NCI-H1436 (cell line): Measurements from ENCODE around the gene RPL6.
"Not testable (repeated sequence)": the region's sequence is repeated elsewhere in the genome, so short reads cannot be mapped to it uniquely, and the experiment has no call there.

Experiments
- DNase-seq: peaks from one replicate; lab custom pipeline; 2025; lab: John Stamatoyannopoulos, UW

RPL6 gene

GRCh38 chr12:112419297-112420133, 10.1 kb upstream of the RPL6 start:
- DNase-seq: no peak

GRCh38 chr12:112418608-112419296, 9.3 kb upstream of the RPL6 start, which contains the start of gene PTPN11:
TSS of gene PTPN11 (plus strand) at chr12:112418947. CDS start at chr12:112419112, 165 bp downstream.
- peak; percentile 66 for DNase-seq

GRCh38 chr12:112418273-112418607, 8.8 kb upstream of the RPL6 start:
- DNase-seq: no peak

- DNase-seq: not testable (repeated sequence)
Observed at GRCh38 chr12:112415457-112415856, 6.1 kb upstream of the RPL6 start.

- no peak for DNase-seq
Observed at GRCh38 chr12:112413855-112414625, 4.6 kb upstream of the RPL6 start.

- DNase-seq: no peak
Observed at GRCh38 chr12:112409906-112410244, 470 bp upstream of the RPL6 start.

GRCh38 chr12:112408621-112409020, 784 bp downstream of the RPL6 start:
- no peak for DNase-seq

- DNase-seq: not testable (repeated sequence)
Observed at GRCh38 chr12:112407683-112408082, 1.7 kb downstream of the RPL6 start.

- no peak for DNase-seq
Observed at GRCh38 chr12:112406519-112407488, 2.6 kb downstream of the RPL6 start.

- no peak for DNase-seq
Observed at GRCh38 chr12:112401903-112402498, 7.4 kb downstream of the RPL6 start.

GRCh38 chr12:112401054-112401453, 8.4 kb downstream of the RPL6 start:
- DNase-seq: no peak

GRCh38 chr12:112393328-112393727, 16.1 kb downstream of the RPL6 start:
- DNase-seq: no peak

GRCh38 chr12:112389922-112390654, 19.3 kb downstream of the RPL6 start:
- DNase-seq: not testable (repeated sequence)

- no peak for DNase-seq
Observed at GRCh38 chr12:112389228-112389627, 20.2 kb downstream of the RPL6 start.

GRCh38 chr12:112386726-112387125, 22.7 kb downstream of the RPL6 start:
- DNase-seq: no peak

- DNase-seq: no peak
Observed at GRCh38 chr12:112382866-112383265, 26.5 kb downstream of the RPL6 start.

GRCh38 chr12:112381883-112382796, 27.3 kb downstream of the RPL6 start, which contains the start of gene HECTD4:
TSS of gene HECTD4 (minus strand) at chr12:112382431. CDS start at chr12:112382128, 303 bp downstream.
- peak; percentile 86 for DNase-seq

- no peak for DNase-seq
Observed at GRCh38 chr12:112381406-112381882, 28.0 kb downstream of the RPL6 start.
